NCI-H526 (cell line): ENCODE results near the gene IL17A.

Source experiments
- DNase-seq, 2 experiments: peaks; one replicate each; lab custom pipeline; 2025; lab: John Stamatoyannopoulos, UW

IL17A gene

GRCh38 chr6:52216932-52217575, 30.9 kb downstream of the IL17A start:
- no peak for DNase-seq

GRCh38 chr6:52217761-52218160, 31.6 kb downstream of the IL17A start:
- no peak for DNase-seq

DNA sequence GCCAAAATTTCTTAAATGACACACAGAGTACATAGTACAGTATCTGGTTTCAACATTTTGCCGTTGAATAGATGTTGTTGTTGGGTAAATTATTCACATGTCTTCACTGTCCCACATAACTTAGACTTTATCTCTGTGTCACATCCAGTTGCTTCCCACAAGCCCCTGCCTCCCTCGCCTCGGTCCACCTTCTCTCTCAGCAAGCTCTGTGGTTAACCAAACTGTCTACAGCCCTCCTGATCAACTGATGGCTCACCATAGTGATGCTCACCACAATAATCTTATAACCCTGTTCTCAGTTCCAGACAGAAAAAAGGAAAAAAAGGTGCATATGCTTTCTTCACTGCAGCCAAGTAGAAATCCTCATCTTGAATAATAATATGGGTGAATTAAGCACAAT, 35.1 kb downstream of the IL17A start:
- DNase-seq: no peak

- no peak for DNase-seq
Measured at GRCh38 chr6:52227495-52227894, 41.3 kb downstream of the IL17A start.

DNA sequence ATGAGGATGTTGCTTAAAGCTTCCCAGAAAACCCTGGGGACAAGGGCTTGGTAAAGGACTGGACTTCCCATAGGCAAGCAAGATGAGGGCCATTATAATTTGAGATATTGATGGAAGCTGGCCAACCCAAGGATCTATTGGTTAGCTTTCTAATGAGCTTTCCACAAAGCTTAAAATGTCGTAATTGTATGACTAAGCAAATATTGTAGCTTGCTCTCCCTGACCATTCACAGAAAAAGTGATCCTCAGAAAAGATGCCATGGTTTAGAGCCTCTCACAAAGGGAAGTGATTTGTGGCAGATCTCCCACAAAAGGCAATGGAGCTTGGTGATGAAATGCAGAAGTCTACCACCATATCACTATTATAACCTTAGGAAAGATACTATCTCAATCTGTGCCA, 44.5 kb downstream of the IL17A start:
- DNase-seq: no peak

- no peak for DNase-seq
Measured at GRCh38 chr6:52231406-52232127, 45.4 kb downstream of the IL17A start.

- DNase-seq: no peak
Measured at GRCh38 chr6:52233005-52233404, 46.8 kb downstream of the IL17A start.

GRCh38 chr6:52233975-52234823, 48.0 kb downstream of the IL17A start:
- DNase-seq: peak; percentile 21 to 65
